Urinary bladder (tissue), 4 donors: ENCODE measurements around the gene CASZ1. TPM values are rescaled to one million over a fixed set of nuclear protein-coding genes. Genes with fewer than 3 reads are reported as not detected.

ENCODE experiments used
- DNase-seq: peaks from one replicate; pipeline ENCODE4 v3.0.0-alpha.2; 2015; ENCODE audit errors: extremely low spot score
- H3K27ac ChIP-seq: one replicate; pipeline ENCODE4 v1.5.1; 2013; ENCODE audit warnings: low read depth, mild to moderate bottlenecking, moderate library complexity
- H3K36me3 ChIP-seq: one replicate; pipeline ENCODE4 v1.6.1; 2013; ENCODE audit warnings: mild to moderate bottlenecking, moderate library complexity; ENCODE audit not compliant: insufficient read depth
- H3K4me1 ChIP-seq: one replicate; pipeline ENCODE4 v1.6.1; 2013; ENCODE audit warnings: mild to moderate bottlenecking, moderate library complexity; ENCODE audit not compliant: insufficient read depth
- H3K4me3 ChIP-seq: one replicate; pipeline ENCODE4 v1.5.1; 2013; ENCODE audit warnings: low read depth, low read length
- WGBS: extraction: QIAGEN DNeasy Blood & Tissue Kit; methylation state at CpG from one replicate; pipeline ENCODE4 v1.1.7; 2013; 5-methylcytosine and 5-hydroxymethylcytosine counted together
- polyA plus RNA-seq: library from polyadenylated mRNA; stranded (reverse); fragments of 200-250 nt; gene quantifications from one replicate; pipeline ENCODE4 v1.2.3, GENCODE V29; 2013
- total RNA-seq: library from RNA; depleted of rRNA; stranded (reverse); fragments of >200 nt; gene quantifications from one replicate; pipeline ENCODE4 v1.2.3, GENCODE V29; 2014
- donor health status: healthy with polysubstance abuse.
- donor health status: healthy.

The CASZ1 gene
- total and polyA plus RNA-seq, 2 donors = 10.6 to 19.4 TPM

- H3K4me1 ChIP-seq = no peaks in the 10 kb centered on the region
- no peak overlapping the region for H3K4me3 ChIP-seq
- 73% methylated on average over 13 of the region's 13 CpGs for WGBS
- no peaks in the 10 kb centered on the region for H3K36me3 ChIP-seq
- H3K27ac ChIP-seq = no peak overlapping the region
- no peak for DNase-seq
Observed at GRCh38 chr1:10630661-10631120, 165.8 kb downstream of the CASZ1 start.

GRCh38 chr1:10629816-10630571, 166.5 kb downstream of the CASZ1 start:
- no peaks in the 10 kb centered on the region for H3K4me1 ChIP-seq
- DNase-seq = no peak

GRCh38 chr1:10629091-10629815, 167.2 kb downstream of the CASZ1 start:
- Histone ChIP-seq H3K4me3 (no peak overlapping the region), H3K27ac (no peak overlapping the region), H3K36me3 (no peaks in the 10 kb centered on the region), H3K4me1 (no peaks in the 10 kb centered on the region)
- DNase-seq = no peak
- WGBS = 89% methylated on average over 25 of the region's 25 CpGs

More at GRCh38 chr1:10629816-10630571, 166.5 kb downstream of the CASZ1 start:
- Histone ChIP-seq H3K36me3 (no peaks in the 10 kb centered on the region), H3K27ac (no peak overlapping the region), H3K4me3 (no peak overlapping the region)
- 91% methylated on average over 36 of the region's 36 CpGs for WGBS

GRCh38 chr1:10628685-10629084, 167.8 kb downstream of the CASZ1 start:
- Histone ChIP-seq H3K4me3 (no peak overlapping the region), H3K27ac (no peak overlapping the region), H3K36me3 (no peaks in the 10 kb centered on the region), H3K4me1 (no peaks in the 10 kb centered on the region)
- WGBS = 38% methylated on average over 7 of the region's 7 CpGs
- DNase-seq = no peak

- 91% methylated on average over 22 of the region's 22 CpGs for WGBS
- no peaks in the 10 kb centered on the region for H3K4me1 ChIP-seq
- no peak overlapping the region for H3K27ac ChIP-seq
- DNase-seq = no peak
- H3K4me3 ChIP-seq = no peak overlapping the region
- no peaks in the 10 kb centered on the region for H3K36me3 ChIP-seq
Observed at GRCh38 chr1:10626791-10627410, 169.5 kb downstream of the CASZ1 start.

- 78% methylated on average over 13 of the region's 13 CpGs for WGBS
- Histone ChIP-seq H3K4me3 (no peak overlapping the region), H3K4me1 (no peaks in the 10 kb centered on the region), H3K27ac (no peak overlapping the region), H3K36me3 (no peaks in the 10 kb centered on the region)
- no peak for DNase-seq
Observed at GRCh38 chr1:10626131-10626731, 170.2 kb downstream of the CASZ1 start.

- Histone ChIP-seq H3K4me3 (no peak overlapping the region), H3K27ac (no peak overlapping the region), H3K4me1 (no peaks in the 10 kb centered on the region), H3K36me3 (no peaks in the 10 kb centered on the region)
- WGBS = 45% methylated on average over 10 of the region's 10 CpGs
- DNase-seq = no peak
Observed at GRCh38 chr1:10625554-10625953, 170.9 kb downstream of the CASZ1 start.

- DNase-seq = no peak
- 74% methylated on average over 9 of the region's 9 CpGs for WGBS
- Histone ChIP-seq H3K4me1 (no peaks in the 10 kb centered on the region), H3K36me3 (no peaks in the 10 kb centered on the region), H3K27ac (no peak overlapping the region), H3K4me3 (no peak overlapping the region)
Observed at GRCh38 chr1:10625076-10625475, 171.4 kb downstream of the CASZ1 start.

- 83% methylated on average over 26 of the region's 26 CpGs for WGBS
- H3K4me3 ChIP-seq = no peak overlapping the region
- no peak for DNase-seq
- H3K36me3 ChIP-seq = no peaks in the 10 kb centered on the region
- H3K27ac ChIP-seq = no peak overlapping the region
- H3K4me1 ChIP-seq = no peaks in the 10 kb centered on the region
Observed at GRCh38 chr1:10624256-10625050, 172.0 kb downstream of the CASZ1 start.

GRCh38 chr1:10623686-10624145, 172.7 kb downstream of the CASZ1 start:
- DNase-seq = no peak
- Histone ChIP-seq H3K27ac (no peak overlapping the region), H3K4me1 (no peaks in the 10 kb centered on the region), H3K4me3 (no peak overlapping the region), H3K36me3 (no peaks in the 10 kb centered on the region)
- WGBS = 80% methylated on average over 12 of the region's 12 CpGs

- Histone ChIP-seq H3K4me1 (no peaks in the 10 kb centered on the region), H3K36me3 (no peaks in the 10 kb centered on the region), H3K4me3 (no peak overlapping the region), H3K27ac (no peak overlapping the region)
- DNase-seq = no peak
- WGBS = 71% methylated on average over 24 of the region's 24 CpGs
Observed at GRCh38 chr1:10622910-10623685, 173.3 kb downstream of the CASZ1 start.

GRCh38 chr1:10621906-10622305, 174.5 kb downstream of the CASZ1 start:
- H3K36me3 ChIP-seq = no peaks in the 10 kb centered on the region
- 75% methylated on average over 9 of the region's 9 CpGs for WGBS
- H3K4me3 ChIP-seq = no peak overlapping the region
- no peaks in the 10 kb centered on the region for H3K4me1 ChIP-seq
- no peak for DNase-seq
- H3K27ac ChIP-seq = peak overlapping the region; percentile 26
